ENCODE measurements around the gene ELL3. TPM values are rescaled to one million over a fixed set of nuclear protein-coding genes. Genes with fewer than 3 reads are reported as not detected.
"Not testable (repeated sequence)": the region's sequence is repeated elsewhere in the genome, so short reads cannot be mapped to it uniquely, and the experiment has no call there.

ELL3 gene
- total RNA-seq, 2 donors from 2014 or later, result 1.3 to 2.4 TPM

DNA sequence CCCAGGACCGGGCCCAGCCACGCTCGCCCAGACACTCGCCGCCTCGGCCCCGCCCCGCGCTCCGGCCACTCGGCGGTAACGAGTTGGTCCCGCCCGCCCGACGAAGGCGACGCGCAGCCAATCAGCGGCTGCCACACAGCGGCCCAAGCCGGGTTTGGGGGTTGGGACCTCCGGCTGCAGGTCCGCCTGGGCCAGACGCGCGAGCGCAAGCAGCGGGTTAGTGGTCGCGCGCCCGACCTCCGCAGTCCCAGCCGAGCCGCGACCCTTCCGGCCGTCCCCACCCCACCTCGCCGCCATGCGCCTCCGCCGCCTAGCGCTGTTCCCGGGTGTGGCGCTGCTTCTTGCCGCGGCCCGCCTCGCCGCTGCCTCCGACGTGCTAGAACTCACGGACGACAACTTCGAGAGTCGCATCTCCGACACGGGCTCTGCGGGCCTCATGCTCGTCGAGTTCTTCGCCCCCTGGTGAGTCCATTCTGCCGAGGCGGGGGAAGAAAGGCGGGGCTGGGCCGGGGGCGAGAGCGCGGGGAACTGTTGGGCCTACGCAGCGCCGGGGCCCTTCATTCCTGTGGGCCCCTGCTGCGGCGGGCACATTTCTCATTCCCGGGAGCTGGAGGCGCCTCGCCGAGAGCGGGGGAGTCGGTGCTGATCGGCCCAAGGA lies 30.4 kb downstream of the ELL3 start, which contains the start of gene PDIA3:
Gene PDIA3 (plus strand): TSS at position 194 of the 658 bp plus-strand sequence. CDS start 102 bp downstream, at position 296.
- not testable (repeated sequence) for H3K4me1 ChIP-seq (ENCODE audit: control insufficient read depth, insufficient read depth, low read length); H3K9me3 ChIP-seq (ENCODE audit: control insufficient read depth, low read length); H3K27me3 ChIP-seq (ENCODE audit: control insufficient read depth, insufficient read depth, low read length, poor library complexity, severe bottlenecking); H3K4me1 Mint-ChIP-seq; H3K27me3 Mint-ChIP-seq (ENCODE audit: insufficient read depth); H3K9me3 Mint-ChIP-seq
- H3K36me3 Mint-ChIP-seq (ENCODE audit: low read depth), result peaks cover 21% of the 10 kb centered on the region
- peak within 1 kb of the TSS; percentile 90 for H3K9ac ChIP-seq (ENCODE audit: extremely low read depth, low read length, poor library complexity, severe bottlenecking)
- H3K4me3 Mint-ChIP-seq, result peak within 1 kb of the TSS; percentile 89
- H3K4me3 ChIP-seq (ENCODE audit: low read length), result peak within 1 kb of the TSS; percentile 99
- H3K27ac Mint-ChIP-seq, result peak within 1 kb of the TSS; percentile 98
- peak; percentile 40 for TF ChIP-seq CTCF (conservative IDR thresholded peaks at IDR 0.05)
- peaks cover 16% of the 10 kb centered on the region for H3K36me3 ChIP-seq (ENCODE audit: control insufficient read depth, insufficient read depth, low read length)
- peak; percentile 99 for DNase-seq
- H3K27ac ChIP-seq (ENCODE audit: low read depth, low read length), result peak within 1 kb of the TSS; percentile 91
- 0% methylated on average over 2 to 84 of the region's 84 CpGs for WGBS, 2 experiments (ENCODE audit: insufficient coverage in 1 of 2, insufficient read length in 1 of 2)

DNA sequence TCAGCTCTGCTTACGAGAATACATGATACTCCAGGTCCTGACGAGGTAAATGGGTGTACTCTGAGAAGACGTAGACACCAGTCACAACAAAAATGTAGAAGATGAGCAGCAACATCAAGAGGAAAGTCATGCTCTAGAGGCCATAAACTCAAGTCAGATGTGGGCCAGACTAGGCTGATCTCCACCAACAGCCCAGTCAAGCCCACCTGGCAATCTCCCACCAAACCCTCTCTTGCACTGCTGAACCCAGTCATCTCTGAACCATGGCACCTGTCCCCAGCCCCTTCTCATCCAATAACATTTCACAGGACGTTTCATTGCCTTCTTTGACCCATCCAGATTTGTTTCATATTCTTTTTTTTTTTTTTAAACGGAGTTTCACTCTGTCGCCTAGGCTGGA lies 41.4 kb downstream of the ELL3 start:
- no peaks in the 10 kb centered on the region for H3K4me1 ChIP-seq (ENCODE audit: control insufficient read depth, insufficient read depth, low read length)
- H3K9me3 ChIP-seq (ENCODE audit: control insufficient read depth, low read length), result no peaks in the 10 kb centered on the region
- Mint-ChIP-seq H3K27ac (no peak overlapping the region), H3K4me3 (no peak overlapping the region), H3K9me3 (no peaks in the 10 kb centered on the region), H3K4me1 (no peaks in the 10 kb centered on the region), H3K27me3 (ENCODE audit: insufficient read depth) (no peaks in the 10 kb centered on the region), H3K36me3 (ENCODE audit: low read depth) (no peaks in the 10 kb centered on the region)
- DNase-seq, result no peak
- no peak overlapping the region for H3K27ac ChIP-seq (ENCODE audit: low read depth, low read length)
- H3K27me3 ChIP-seq (ENCODE audit: control insufficient read depth, insufficient read depth, low read length, poor library complexity, severe bottlenecking), result no peaks in the 10 kb centered on the region
- 86 to 98% methylated on average over 3 to 6 of the region's 6 CpGs for WGBS, 2 experiments (ENCODE audit: insufficient coverage in 1 of 2, insufficient read length in 1 of 2)
- no peak overlapping the region for H3K4me3 ChIP-seq (ENCODE audit: low read length)
- no peak overlapping the region for H3K9ac ChIP-seq (ENCODE audit: extremely low read depth, low read length, poor library complexity, severe bottlenecking)
- no peaks in the 10 kb centered on the region for H3K36me3 ChIP-seq (ENCODE audit: control insufficient read depth, insufficient read depth, low read length)
- no peak for TF ChIP-seq CTCF (conservative IDR thresholded peaks at IDR 0.05)

- not testable (repeated sequence) for H3K27me3 ChIP-seq (ENCODE audit: control insufficient read depth, insufficient read depth, low read length, poor library complexity, severe bottlenecking); H3K4me1 ChIP-seq (ENCODE audit: control insufficient read depth, insufficient read depth, low read length); H3K9ac ChIP-seq (ENCODE audit: extremely low read depth, low read length, poor library complexity, severe bottlenecking); H3K4me3 Mint-ChIP-seq; H3K36me3 Mint-ChIP-seq (ENCODE audit: low read depth); H3K9me3 Mint-ChIP-seq; H3K36me3 ChIP-seq (ENCODE audit: control insufficient read depth, insufficient read depth, low read length); H3K4me3 ChIP-seq (ENCODE audit: low read length); H3K4me1 Mint-ChIP-seq; H3K9me3 ChIP-seq (ENCODE audit: control insufficient read depth, low read length); H3K27ac Mint-ChIP-seq; DNase-seq; H3K27ac ChIP-seq (ENCODE audit: low read depth, low read length); H3K27me3 Mint-ChIP-seq (ENCODE audit: insufficient read depth)
- 89% methylated on average over 1 of the region's 1 CpG; no CpG with 5 or more reads in 1 of the 2 experiments for WGBS, 2 experiments (ENCODE audit: insufficient coverage in 1 of 2, insufficient read length in 1 of 2)
Observed at GRCh38 chr15:43728053-43728725, 48.6 kb downstream of the ELL3 start.

GRCh38 chr15:43726306-43726705 lies 50.5 kb downstream of the ELL3 start:
- H3K4me1 Mint-ChIP-seq; H3K4me3 Mint-ChIP-seq; H3K27ac Mint-ChIP-seq; H3K27ac ChIP-seq (ENCODE audit: low read depth, low read length); H3K36me3 Mint-ChIP-seq (ENCODE audit: low read depth); H3K9me3 Mint-ChIP-seq; H3K9ac ChIP-seq (ENCODE audit: extremely low read depth, low read length, poor library complexity, severe bottlenecking); H3K9me3 ChIP-seq (ENCODE audit: control insufficient read depth, low read length); H3K4me1 ChIP-seq (ENCODE audit: control insufficient read depth, insufficient read depth, low read length); DNase-seq; H3K27me3 ChIP-seq (ENCODE audit: control insufficient read depth, insufficient read depth, low read length, poor library complexity, severe bottlenecking); H3K4me3 ChIP-seq (ENCODE audit: low read length); H3K36me3 ChIP-seq (ENCODE audit: control insufficient read depth, insufficient read depth, low read length): not testable (repeated sequence)
- WGBS, 2 experiments (ENCODE audit: insufficient coverage in 1 of 2, insufficient read length in 1 of 2), result 94 to 100% methylated on average over 1 of the region's 1 CpG
- H3K27me3 Mint-ChIP-seq (ENCODE audit: insufficient read depth), result peaks cover 16% of the 10 kb centered on the region

All from endodermal cell (in vitro differentiated cells).